K562 (cell line): ENCODE results near the gene ANKRD16. TPM values are rescaled to one million over a fixed set of nuclear protein-coding genes. Genes with fewer than 3 reads are reported as not detected.

Experiments used
- CBFA2T3 ChIP-seq: fragments of 450-650 bp; IDR thresholded peaks from 2 replicates; pipeline ENCODE4 v1.6.1; 2017
- CC2D1A ChIP-seq: fragments of 450-650 bp; IDR thresholded peaks from 2 replicates; pipeline ENCODE4 v1.6.1; 2017; ENCODE audit warnings: mild to moderate bottlenecking
- DMBX1 ChIP-seq: fragments of 250-450 bp; sonication (Bioruptor Pico); IDR thresholded peaks from 2 replicates; pipeline ENCODE4 v1.8.0; 2022; ENCODE audit warnings: inconsistent platforms, mild to moderate bottlenecking, moderate library complexity, borderline replicate concordance
- DPF2 ChIP-seq: fragments of 450-650 bp; IDR thresholded peaks from 2 replicates; pipeline ENCODE4 v1.6.1; 2016
- EGR1 ChIP-seq: fragments of 450-650 bp; conservative IDR thresholded peaks from 2 replicates; pipeline ENCODE4 v1.6.1; 2017; ENCODE audit warnings: mild to moderate bottlenecking
- ETV1 ChIP-seq: fragments of 450-650 bp; conservative IDR thresholded peaks from 2 replicates; pipeline ENCODE4 v1.6.1; 2016; ENCODE audit warnings: missing genetic modification characterization, control low read depth, low read depth, missing compliant biosample characterization
- GABPA ChIP-seq: fragments of 200-800 bp; sonication (Bioruptor generic); conservative IDR thresholded peaks from 2 replicates; pipeline ENCODE4 v1.6.1; 2016; ENCODE audit warnings: low read depth, missing genetic modification characterization, missing compliant biosample characterization
- GATAD2A ChIP-seq: fragments of 450-650 bp; IDR thresholded peaks from 2 replicates; pipeline ENCODE4 v1.6.1; 2017
- L3MBTL2 ChIP-seq: fragments of 450-650 bp; IDR thresholded peaks from 2 replicates; pipeline ENCODE4 v1.6.1; 2016; ENCODE audit warnings: mild to moderate bottlenecking, moderate library complexity
- LCOR ChIP-seq: sonication (generic); formaldehyde crosslinking; IDR thresholded peaks from 2 replicates; pipeline ENCODE4 v1.8.0; 2022; ENCODE audit warnings: mild to moderate bottlenecking, missing genetic modification reagents
- MBD2 ChIP-seq: sonication (generic); IDR thresholded peaks from 2 replicates; pipeline ENCODE4 v1.6.1; 2016; ENCODE audit warnings: low read depth, borderline replicate concordance
- MTA2 ChIP-seq: fragments of 450-650 bp; IDR thresholded peaks from 2 replicates; pipeline ENCODE4 v1.6.1; 2016; ENCODE audit warnings: low read depth
- NR1H2 ChIP-seq: sonication (generic); formaldehyde crosslinking; IDR thresholded peaks from 2 replicates; pipeline ENCODE4 v1.4.0; 2020; ENCODE audit warnings: mild to moderate bottlenecking, missing genetic modification reagents
- PCBP1 ChIP-seq: fragments of 200-400 bp; formaldehyde crosslinking; IDR thresholded peaks from 2 replicates; pipeline ENCODE4 v1.6.1; 2018; ENCODE audit warnings: mild to moderate bottlenecking, low read depth, low read length; ENCODE audit not compliant: poor library complexity, severe bottlenecking
- POLR2A ChIP-seq: fragments of 450-650 bp; conservative IDR thresholded peaks from 2 replicates; pipeline ENCODE4 v1.6.1; 2016
- PTTG1 ChIP-seq: fragments of 450-650 bp; IDR thresholded peaks from 2 replicates; pipeline ENCODE4 v1.6.1; 2016; ENCODE audit warnings: low read depth, mild to moderate bottlenecking, missing genetic modification characterization, missing compliant biosample characterization
- RB1 ChIP-seq: fragments of 450-650 bp; IDR thresholded peaks from 2 replicates; pipeline ENCODE4 v1.6.1; 2017; ENCODE audit warnings: low read depth, mild to moderate bottlenecking
- TEAD4 ChIP-seq, 2 experiments: sonication (generic) in 1 of 2; formaldehyde crosslinking in 1 of 2; IDR thresholded peaks; 2 replicates each; pipeline versions ENCODE4 v1.6.1 to v1.8.0; 2012 to 2022; ENCODE audit warnings: borderline replicate concordance in 1 of 2, inconsistent platforms in 1 of 2, low read length in 1 of 2, mild to moderate bottlenecking in 1 of 2, missing genetic modification reagents in 1 of 2
- XRCC3 ChIP-seq: fragments of 450-650 bp; IDR thresholded peaks from 2 replicates; pipeline ENCODE4 v1.6.1; 2017; ENCODE audit warnings: mild to moderate bottlenecking, moderate library complexity
- ZNF24 ChIP-seq: fragments of 450-650 bp; IDR thresholded peaks from 2 replicates; pipeline ENCODE4 v1.6.1; 2016
- ZNF696 ChIP-seq: fragments of 250-450 bp; sonication (Bioruptor Pico); conservative IDR thresholded peaks from 2 replicates; pipeline ENCODE4 v1.4.0; 2020; ENCODE audit warnings: mild to moderate bottlenecking, moderate library complexity
- ZNF766 ChIP-seq: fragments of 200-800 bp; sonication (Bioruptor generic); conservative IDR thresholded peaks from 2 replicates; pipeline ENCODE4 v1.6.1; 2016; ENCODE audit warnings: missing genetic modification characterization, missing compliant biosample characterization
- polyA plus RNA-seq, 8 experiments: library from polyadenylated mRNA; depleted of rRNA in 4 of 8; stranded (reverse) in 5 of 8; unstranded in 3 of 8; fragments of >200 nt; fragmentation: Nextera tagmentation in 2 of 8; fragmentation: Illumina TruSeq in 1 of 8; extraction: Ambion mirVana in 2 of 8; extraction: Trizol in 1 of 8; gene quantifications; 2 replicates each; pipeline versions ENCODE4 v1.2.1 to v1.2.3, GENCODE V29; 2011 to 2014; ENCODE audit warnings: inconsistent platforms in 1 of 8, missing spikeins in 1 of 8
- total RNA-seq, 7 experiments: library from RNA; depleted of rRNA in 6 of 7; stranded (reverse); fragments of >200 nt in 6 of 7; fragmentation: Illumina TruSeq in 2 of 7; extraction: Trizol in 2 of 7; gene quantifications; 2 replicates each; pipeline versions ENCODE4 v1.2.1 to v1.2.3, GENCODE V29; 2011 to 2021; ENCODE audit warnings: low replicate concordance in 1 of 7
- TF ChIP-seq, protein P1 (sequence below): sonication (generic); formaldehyde crosslinking; IDR thresholded peaks from 2 replicates; pipeline ENCODE4 v1.8.0; 2023; ENCODE audit warnings: mild to moderate bottlenecking, missing genetic modification reagents
- TF ChIP-seq, protein P2 (sequence below), 2 experiments: fragments of 150-350 bp in 1 of 2; IDR thresholded peaks; 2 replicates each; pipeline ENCODE4 v1.6.1; 2012 to 2016; ENCODE audit warnings: low read depth in 2 of 2, low read length in 2 of 2, mild to moderate bottlenecking in 1 of 2, moderate library complexity in 1 of 2

ANKRD16 gene
- total and polyA plus RNA-seq, 9 of the 15 experiments (the other 6 are each of a cell fraction or from before 2014, with no cell fraction given): 1.5 to 16.0 (median 9.5) TPM

DNA sequence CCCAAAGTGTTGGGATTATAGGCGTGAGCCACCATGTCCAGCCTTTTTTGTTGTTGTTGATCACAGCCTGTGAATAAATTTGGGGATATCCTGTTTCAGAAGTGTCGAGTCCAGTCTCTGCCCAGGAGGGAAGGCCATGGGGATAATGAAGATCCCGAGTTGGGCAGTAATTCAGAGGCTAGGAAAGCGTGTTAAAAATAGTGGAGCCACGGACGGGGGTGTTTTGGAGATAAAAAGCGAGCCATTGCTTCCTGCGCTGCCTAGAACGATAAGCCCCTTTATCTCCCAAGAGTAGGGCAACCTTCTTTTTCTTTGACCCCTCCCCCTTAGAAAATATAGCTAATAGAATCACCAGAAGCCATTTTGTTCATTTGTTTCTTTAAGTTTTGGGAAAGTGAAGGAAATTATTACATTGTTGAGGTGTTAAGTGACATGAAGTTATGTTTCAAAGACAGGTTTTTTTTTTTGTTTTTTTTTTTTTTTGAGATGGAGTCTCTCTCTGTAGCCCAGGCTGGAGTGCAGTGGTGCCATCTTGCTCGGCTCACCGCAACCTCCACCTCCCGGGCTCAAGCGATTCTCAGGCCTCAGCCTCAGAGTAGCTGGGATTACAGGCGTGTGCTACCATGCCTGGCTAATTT, 44.3 kb upstream of the ANKRD16 start (continued):
- TF ChIP-seq XRCC3 (no peak), NR1H2 (no peak), LCOR (peak; percentile 70; the same call in 1 of the 2 replicates), CC2D1A (peak; percentile 63; the same call in 1 of the 2 replicates), EGR1 (peak; percentile 91), ZNF24 (no peak), ETV1 (tag) (peak; percentile 73; the same call in 1 of the 2 replicates), DPF2 (peak; percentile 97), TEAD4 (IDR thresholded peaks at IDR 0.05; ENCODE audit: low read length) (peak; percentile 90), TEAD4 (CRISPR knock-in tag; IDR thresholded peaks at IDR 0.05; ENCODE audit: borderline replicate concordance) (no peak), L3MBTL2 (peak; percentile 71), GABPA (tag) (no peak; the same call in 1 of the 2 replicates), CBFA2T3 (peak; percentile 95), MTA2 (peak; percentile 82), GATAD2A (peak; percentile 77), MBD2 (peak; percentile 70; the same call in 1 of the 2 replicates), PCBP1 (no peak), RB1 (no peak), PTTG1 (0 out of 2 replicates have a peak, but pooled peaks have one; percentile 32), ZNF696 (CRISPR knock-in tag) (no peak), DMBX1 (peak; percentile 50), POLR2A (no peak; the same call in 1 of the 2 replicates), ZNF766 (CRISPR knock-in tag) (peak; percentile 81)
- TF ChIP-seq, protein P1, sequence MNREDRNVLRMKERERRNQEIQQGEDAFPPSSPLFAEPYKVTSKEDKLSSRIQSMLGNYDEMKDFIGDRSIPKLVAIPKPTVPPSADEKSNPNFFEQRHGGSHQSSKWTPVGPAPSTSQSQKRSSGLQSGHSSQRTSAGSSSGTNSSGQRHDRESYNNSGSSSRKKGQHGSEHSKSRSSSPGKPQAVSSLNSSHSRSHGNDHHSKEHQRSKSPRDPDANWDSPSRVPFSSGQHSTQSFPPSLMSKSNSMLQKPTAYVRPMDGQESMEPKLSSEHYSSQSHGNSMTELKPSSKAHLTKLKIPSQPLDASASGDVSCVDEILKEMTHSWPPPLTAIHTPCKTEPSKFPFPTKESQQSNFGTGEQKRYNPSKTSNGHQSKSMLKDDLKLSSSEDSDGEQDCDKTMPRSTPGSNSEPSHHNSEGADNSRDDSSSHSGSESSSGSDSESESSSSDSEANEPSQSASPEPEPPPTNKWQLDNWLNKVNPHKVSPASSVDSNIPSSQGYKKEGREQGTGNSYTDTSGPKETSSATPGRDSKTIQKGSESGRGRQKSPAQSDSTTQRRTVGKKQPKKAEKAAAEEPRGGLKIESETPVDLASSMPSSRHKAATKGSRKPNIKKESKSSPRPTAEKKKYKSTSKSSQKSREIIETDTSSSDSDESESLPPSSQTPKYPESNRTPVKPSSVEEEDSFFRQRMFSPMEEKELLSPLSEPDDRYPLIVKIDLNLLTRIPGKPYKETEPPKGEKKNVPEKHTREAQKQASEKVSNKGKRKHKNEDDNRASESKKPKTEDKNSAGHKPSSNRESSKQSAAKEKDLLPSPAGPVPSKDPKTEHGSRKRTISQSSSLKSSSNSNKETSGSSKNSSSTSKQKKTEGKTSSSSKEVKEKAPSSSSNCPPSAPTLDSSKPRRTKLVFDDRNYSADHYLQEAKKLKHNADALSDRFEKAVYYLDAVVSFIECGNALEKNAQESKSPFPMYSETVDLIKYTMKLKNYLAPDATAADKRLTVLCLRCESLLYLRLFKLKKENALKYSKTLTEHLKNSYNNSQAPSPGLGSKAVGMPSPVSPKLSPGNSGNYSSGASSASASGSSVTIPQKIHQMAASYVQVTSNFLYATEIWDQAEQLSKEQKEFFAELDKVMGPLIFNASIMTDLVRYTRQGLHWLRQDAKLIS (CRISPR knock-in tag): no peak
- TF ChIP-seq, protein P2, sequence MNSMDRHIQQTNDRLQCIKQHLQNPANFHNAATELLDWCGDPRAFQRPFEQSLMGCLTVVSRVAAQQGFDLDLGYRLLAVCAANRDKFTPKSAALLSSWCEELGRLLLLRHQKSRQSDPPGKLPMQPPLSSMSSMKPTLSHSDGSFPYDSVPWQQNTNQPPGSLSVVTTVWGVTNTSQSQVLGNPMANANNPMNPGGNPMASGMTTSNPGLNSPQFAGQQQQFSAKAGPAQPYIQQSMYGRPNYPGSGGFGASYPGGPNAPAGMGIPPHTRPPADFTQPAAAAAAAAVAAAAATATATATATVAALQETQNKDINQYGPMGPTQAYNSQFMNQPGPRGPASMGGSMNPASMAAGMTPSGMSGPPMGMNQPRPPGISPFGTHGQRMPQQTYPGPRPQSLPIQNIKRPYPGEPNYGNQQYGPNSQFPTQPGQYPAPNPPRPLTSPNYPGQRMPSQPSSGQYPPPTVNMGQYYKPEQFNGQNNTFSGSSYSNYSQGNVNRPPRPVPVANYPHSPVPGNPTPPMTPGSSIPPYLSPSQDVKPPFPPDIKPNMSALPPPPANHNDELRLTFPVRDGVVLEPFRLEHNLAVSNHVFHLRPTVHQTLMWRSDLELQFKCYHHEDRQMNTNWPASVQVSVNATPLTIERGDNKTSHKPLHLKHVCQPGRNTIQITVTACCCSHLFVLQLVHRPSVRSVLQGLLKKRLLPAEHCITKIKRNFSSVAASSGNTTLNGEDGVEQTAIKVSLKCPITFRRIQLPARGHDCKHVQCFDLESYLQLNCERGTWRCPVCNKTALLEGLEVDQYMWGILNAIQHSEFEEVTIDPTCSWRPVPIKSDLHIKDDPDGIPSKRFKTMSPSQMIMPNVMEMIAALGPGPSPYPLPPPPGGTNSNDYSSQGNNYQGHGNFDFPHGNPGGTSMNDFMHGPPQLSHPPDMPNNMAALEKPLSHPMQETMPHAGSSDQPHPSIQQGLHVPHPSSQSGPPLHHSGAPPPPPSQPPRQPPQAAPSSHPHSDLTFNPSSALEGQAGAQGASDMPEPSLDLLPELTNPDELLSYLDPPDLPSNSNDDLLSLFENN (IDR thresholded peaks at IDR 0.05; ENCODE audit: low read depth in 2 of 2, low read length in 2 of 2): peak in 1 of 2 experiments; percentile 84; a peak in 2 of 4 replicates
